IgD-negative memory B cell (primary cell): Measurements from ENCODE around the gene FAIM. TPM values are rescaled to one million over a fixed set of nuclear protein-coding genes. Genes with fewer than 3 reads are reported as not detected.

Experiments used
- H3K27ac Mint-ChIP-seq, 3 donors: one replicate each; pipeline ENCODE4 v1.8.0; 2020 to 2022; ENCODE audit warnings: mild to moderate bottlenecking in 3 of 3, mixed read lengths in 3 of 3, moderate library complexity in 1 of 3
- H3K27me3 Mint-ChIP-seq: one replicate; pipeline ENCODE4 v1.8.0; 2021; ENCODE audit warnings: mixed read lengths
- H3K36me3 Mint-ChIP-seq: one replicate; pipeline ENCODE4 v1.8.0; 2020; ENCODE audit warnings: mild to moderate bottlenecking, mixed read lengths
- H3K4me1 Mint-ChIP-seq, 3 donors: one replicate each; pipeline ENCODE4 v1.8.0; 2020 to 2022; ENCODE audit warnings: mixed read lengths in 3 of 3, mild to moderate bottlenecking in 1 of 3
- H3K4me3 Mint-ChIP-seq, 4 donors: one replicate each; pipeline ENCODE4 v1.8.0; 2020 to 2022; ENCODE audit warnings: mild to moderate bottlenecking in 4 of 4, mixed read lengths in 4 of 4, moderate library complexity in 3 of 4
- H3K9me3 Mint-ChIP-seq, 3 donors: one replicate each; pipeline ENCODE4 v1.8.0; 2020 to 2021; ENCODE audit warnings: mixed read lengths in 3 of 3, mild to moderate bottlenecking in 1 of 3
- polyA plus RNA-seq: library from polyadenylated mRNA; unstranded; fragments of 300-500 nt; fragmentation: Illumina TruSeq; gene quantifications from one replicate; pipeline ENCODE4 v1.2.3, GENCODE V29; 2021

Gene FAIM
- polyA plus RNA-seq, 1 donor from 2014 or later, result 14.3 TPM

GRCh38 chr3:138681463-138682220 lies 73.1 kb downstream of the FAIM start:
- H3K4me1 Mint-ChIP-seq, result peaks cover 2 to 4% (median 2%) of the 10 kb centered on the region in 3 donors
- H3K27ac Mint-ChIP-seq, result peak overlapping the region in 1 of 3 donors; percentile 45
- no peaks in the 10 kb centered on the region for H3K27me3 Mint-ChIP-seq
- peaks cover 3% of the 10 kb centered on the region for H3K36me3 Mint-ChIP-seq
- no peak overlapping the region for H3K4me3 Mint-ChIP-seq
- no peaks in the 10 kb centered on the region for H3K9me3 Mint-ChIP-seq

DNA sequence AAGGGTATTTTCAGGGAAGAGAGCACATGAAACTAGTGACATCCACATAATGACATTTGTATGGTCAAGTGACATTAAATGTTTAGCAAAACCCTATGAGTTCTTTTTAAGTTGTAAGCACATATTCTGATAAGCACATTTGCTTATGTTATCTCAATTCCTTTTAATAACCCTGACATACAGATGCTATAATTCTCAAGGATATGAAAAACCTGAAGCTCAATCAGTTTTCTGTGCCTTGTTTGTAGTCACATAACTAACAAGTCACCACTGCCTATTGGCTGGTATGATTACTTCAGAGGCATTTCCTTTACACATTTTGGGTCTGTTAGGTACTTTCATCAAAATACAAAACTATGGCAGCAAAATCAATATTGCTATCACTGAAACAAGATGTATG lies 74.1 kb downstream of the FAIM start:
- peaks cover 4% of the 10 kb centered on the region for H3K36me3 Mint-ChIP-seq
- peaks cover 9 to 12% (median 10%) of the 10 kb centered on the region in 3 donors for H3K4me1 Mint-ChIP-seq
- no peak overlapping the region for H3K27ac Mint-ChIP-seq
- H3K4me3 Mint-ChIP-seq, result no peak overlapping the region
- no peaks in the 10 kb centered on the region for H3K27me3 Mint-ChIP-seq
- H3K9me3 Mint-ChIP-seq, result no peaks in the 10 kb centered on the region

Other genes starting within 250 kb of the FAIM start
- 0.05 TPM for gene ESYT3, start 174.2 kb upstream of the FAIM start, polyA plus RNA-seq
- gene CEP70, start 14.5 kb upstream of the FAIM start, polyA plus RNA-seq, result 6.1 TPM
- 9.2 TPM for gene PIK3CB, start 226.2 kb downstream of the FAIM start, polyA plus RNA-seq